Activated naive CD4-positive, alpha-beta T cell (primary cell): ENCODE results near the gene BTN3A1.
"Not testable (repeated sequence)": the region's sequence is repeated elsewhere in the genome, so short reads cannot be mapped to it uniquely, and the experiment has no call there.

Experiments used
- DNase-seq, 4 experiments: peaks; one replicate each; lab custom pipeline; 2025; lab: John Stamatoyannopoulos, UW

The BTN3A1 gene

DNA sequence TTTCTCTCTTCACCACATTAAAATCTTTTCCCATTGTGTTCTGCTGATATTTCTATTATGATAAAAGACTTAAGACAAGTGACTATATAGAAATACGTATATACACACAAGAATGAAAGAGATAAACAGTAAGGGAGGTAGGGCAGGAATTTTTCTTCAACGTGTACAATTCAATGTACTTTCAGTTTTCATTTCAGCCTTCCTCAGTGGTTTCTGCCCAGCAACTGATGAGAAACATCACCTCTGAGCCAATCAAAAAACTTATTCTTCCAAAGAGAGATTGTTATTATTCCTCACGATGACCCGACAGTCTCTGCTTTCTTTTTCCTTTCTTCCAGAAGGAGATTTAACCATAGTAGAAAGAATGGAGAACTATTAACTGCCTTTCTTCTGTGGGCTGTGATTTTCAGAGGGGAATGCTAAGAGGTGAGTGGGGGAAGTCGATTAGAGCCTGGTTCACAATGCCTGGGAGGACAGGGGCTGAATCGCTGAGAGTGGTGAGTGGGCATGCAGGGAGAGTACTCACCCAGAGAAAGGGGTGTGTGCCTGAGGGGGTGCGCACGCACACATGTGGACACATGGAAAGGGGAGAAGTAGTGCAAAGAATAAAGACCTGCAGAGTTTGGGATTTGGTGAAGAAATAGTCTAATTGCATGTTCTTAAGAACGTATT, at the start of gene BTN3A1:
BTN3A1 (plus strand) TSS at position 289 of the 672 bp plus-strand sequence. CDS start 3,289 bp downstream, outside the sequence.
- DNase-seq = peak in 3 of 4 experiments; percentile 7 to 31 (median 29)

DNA sequence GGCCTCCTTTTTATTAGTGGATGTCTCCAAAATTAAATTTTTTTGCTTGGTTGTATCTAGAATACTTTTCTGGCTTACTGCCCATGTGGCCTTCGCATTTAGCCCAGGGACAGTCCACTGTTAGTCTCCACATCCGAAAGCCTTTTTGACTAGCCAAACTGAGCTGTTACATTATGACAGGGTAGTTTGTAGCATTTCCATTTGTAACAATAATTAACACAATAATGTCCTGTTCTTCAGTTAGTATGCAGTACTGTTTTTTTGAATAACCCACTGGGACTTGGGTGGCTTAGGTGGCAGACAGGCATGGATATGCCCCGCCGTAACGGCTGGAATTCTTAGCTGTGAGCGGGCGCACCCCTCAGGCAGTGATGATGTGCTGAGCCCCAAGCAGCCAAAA, 49.8 kb upstream of the BTN3A1 start:
- DNase-seq = no peak

DNA sequence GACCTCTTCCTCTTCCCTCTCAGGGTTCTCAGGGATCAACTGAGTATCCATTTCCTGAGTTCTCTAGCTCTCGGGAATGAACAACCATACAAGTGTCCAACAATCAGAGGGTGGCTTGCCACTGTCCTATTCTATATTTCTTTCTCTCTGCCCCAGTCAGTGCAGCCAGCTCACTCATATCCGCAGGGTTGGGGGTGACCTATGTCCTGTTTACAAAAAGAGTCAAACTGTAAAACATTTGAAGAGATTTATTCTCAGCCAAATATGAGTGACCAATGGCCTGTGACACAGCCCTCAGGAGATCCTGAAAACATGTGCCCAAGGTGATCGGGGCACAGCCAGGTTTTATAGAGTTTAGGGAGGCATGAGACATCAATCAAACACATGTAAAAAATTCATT, 47.9 kb upstream of the BTN3A1 start:
- no peak for DNase-seq

DNA sequence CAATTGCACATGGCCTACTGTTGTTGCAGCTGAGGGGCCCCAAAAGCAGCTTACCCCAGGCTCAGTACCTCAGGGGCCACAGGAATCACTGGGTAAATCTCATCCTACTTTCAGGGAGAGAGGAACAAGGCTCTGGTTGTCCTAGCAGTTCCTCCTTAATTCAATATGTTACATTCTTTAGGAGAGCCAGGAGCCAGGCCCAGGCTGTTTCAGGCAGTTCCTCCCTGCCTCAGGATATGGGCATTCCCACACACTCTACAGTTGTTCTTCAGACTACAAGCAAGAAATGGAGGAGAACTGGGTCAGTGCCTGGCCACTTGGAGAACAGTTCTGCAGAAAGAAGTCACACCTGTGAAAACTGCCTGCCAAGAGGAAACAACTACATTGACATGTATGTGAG, 46.7 kb upstream of the BTN3A1 start:
- no peak for DNase-seq

DNA sequence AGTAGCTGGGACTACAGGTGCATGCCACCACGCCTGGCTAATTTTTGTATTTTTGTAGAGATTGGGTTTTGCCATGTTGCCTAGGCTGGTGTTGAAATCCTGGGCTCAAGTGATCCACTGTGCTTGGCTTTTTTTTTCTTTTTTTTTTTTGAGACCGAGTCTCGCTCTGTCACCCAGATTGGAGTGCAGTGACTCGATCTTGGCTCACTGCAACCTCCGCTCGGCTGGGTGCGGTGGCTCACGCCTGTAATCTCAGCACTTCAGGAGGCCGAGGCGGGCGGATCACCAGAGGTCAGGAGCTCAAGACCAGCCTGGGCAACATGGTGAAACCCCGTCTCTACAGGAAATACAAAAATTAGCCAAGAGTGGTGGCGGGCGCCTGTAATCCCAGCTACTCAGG, 44.5 kb upstream of the BTN3A1 start:
- DNase-seq = not testable (repeated sequence)

DNA sequence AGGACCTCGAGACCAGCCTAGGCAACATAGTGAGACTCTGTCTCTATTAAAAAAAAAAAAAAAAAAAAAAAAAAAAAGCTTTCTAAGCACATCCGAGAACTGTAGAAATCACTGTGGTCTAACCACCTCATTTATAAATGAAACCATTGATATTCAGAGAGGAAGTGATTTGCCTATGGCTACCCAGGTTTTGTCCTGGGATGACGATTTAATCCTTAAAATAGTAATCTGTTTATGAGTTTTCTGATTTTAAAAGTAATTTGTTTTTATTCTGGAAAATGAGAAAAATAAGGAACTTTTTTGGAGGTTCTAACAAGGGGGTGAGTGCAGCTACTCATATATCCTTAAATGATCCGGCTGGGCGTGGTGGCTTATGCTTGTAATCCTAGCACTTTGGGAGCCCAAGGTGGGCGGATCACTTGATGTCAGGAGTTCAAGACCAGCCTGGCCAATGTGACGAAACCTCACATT, 43.5 kb upstream of the BTN3A1 start:
- DNase-seq = no peak

DNA sequence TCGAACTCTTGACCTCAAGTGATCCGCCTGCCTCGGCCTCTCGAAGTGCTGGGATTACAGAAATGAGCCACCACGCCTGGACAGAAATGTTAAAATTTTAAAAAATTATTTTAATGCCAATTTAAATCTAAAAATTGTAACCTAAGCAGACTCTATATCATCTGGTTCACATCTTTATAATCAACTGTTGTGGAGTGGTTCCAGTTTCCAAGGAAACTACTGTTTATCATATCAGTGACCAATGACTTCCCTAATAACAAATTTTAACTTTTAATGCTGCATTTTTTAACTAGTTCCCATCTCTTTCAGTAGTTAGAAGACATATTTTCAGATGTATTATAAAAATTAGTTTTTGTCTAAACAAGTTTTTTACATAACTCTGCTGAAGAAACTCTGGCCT, 42.3 kb upstream of the BTN3A1 start:
- DNase-seq = no peak

DNA sequence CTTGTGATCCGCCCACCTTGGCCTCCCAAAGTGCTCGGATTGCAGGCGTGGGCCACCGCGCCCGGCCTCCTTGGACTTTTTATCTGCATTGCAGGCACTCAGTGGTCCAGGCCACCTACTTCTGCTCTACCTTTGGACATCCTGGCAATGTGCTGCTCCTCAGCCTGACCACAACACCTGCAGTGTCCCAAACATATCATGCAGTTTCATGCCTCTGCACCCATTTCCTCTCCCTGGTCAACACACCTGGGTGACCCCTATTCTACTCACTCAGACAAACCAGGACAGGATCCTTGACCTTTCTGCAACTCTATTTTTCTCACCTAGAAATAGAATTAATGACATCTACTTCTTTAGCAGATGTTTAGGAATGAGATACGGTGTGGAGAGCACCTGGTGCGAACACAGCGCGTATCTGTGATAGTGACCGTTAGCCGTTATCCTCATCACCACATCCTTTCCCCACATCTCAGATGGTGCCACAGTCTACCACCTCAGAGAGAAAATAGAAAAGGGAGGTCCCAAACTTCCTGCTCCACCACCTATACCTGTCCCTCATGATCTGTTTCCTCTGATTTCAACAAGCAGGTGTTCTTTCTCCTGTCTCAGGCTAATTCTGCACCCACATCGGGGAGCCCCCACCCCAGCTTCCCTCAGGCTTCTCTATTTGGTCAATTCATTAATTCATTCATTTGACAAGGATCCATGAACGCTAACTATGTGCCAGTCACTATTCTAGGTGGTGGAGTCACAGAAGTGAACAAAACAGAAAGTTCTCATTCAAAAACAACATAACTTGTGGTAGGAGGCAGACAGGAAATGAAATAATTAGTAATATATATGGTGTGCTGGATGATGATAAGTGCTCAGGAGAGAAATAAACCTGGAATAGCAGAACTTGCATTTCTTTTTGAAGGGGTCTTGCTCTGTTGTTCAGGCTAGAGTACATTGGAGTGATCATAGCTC, 41.3 kb upstream of the BTN3A1 start:
- no peak for DNase-seq

DNA sequence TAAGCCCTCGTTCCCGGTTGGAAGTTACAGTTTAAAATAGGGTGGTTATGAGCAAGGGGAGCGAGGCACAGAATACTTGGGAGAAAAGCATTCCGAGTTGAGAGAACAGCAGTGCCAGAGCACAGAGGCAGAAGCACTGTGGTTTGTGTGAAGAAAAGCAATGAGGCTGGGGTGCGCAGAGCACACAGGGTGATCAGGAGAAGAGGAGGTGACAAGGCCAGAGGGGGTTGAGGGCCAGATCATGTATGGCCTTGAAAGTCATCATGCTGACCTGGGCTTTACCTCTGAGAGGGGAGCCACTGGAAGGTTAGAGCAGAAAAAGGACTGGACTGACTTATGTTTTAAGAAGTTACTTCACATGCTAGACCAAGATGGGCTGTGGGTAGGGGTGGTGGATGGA, 40.5 kb upstream of the BTN3A1 start:
- no peak for DNase-seq

DNA sequence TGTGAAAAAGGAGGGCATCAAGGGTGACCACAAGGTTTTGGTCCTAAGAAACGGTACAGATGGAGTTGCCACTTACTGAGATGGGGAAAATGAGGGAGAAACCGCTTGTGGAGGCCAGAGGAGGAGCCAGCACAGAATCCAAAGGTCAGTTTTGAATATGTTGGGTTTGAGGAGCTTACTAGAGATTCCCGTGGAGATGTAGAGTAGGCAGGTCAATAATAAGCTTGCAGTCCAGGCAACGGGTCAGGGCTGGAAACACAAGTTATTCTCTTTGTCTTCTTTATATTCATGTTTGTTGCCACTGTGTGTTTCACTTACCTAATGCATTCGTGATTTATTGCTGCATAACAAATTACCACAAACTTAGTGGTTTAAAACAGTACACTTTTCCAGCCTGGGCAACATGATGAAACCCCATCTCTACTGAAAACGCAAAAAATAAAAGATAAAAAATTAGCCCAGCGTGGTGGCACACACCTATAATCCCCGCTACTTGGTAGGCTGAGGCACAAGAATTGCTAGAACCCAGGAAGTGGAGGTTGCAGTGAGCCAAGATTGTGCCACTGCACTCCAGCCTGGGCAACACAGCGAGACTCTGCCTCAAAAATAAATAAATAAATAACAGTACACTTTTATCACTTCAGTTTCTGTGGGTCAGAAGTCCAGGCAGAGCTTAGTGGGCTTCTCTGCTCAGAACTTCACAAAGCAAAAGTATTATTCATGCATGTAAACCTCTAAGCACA, 39.8 kb upstream of the BTN3A1 start:
- DNase-seq = no peak

DNA sequence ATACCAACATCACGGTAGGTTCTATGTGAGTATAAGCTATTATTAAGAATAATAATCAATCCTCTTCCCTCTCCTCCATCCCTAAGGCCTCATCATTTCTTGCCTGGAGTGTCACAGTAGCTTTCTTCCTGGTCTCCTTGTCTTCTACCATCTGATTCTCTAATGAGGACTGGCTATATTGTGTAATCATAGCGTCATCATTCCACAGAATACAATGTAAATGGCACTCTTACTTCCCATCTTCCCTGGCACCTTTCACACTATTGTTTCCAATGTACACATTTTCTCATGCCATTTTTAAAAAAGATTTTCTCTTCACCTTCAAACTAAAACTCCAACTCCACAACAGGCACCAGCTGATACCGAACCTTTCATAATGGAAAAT, 39.2 kb upstream of the BTN3A1 start:
- no peak for DNase-seq

DNA sequence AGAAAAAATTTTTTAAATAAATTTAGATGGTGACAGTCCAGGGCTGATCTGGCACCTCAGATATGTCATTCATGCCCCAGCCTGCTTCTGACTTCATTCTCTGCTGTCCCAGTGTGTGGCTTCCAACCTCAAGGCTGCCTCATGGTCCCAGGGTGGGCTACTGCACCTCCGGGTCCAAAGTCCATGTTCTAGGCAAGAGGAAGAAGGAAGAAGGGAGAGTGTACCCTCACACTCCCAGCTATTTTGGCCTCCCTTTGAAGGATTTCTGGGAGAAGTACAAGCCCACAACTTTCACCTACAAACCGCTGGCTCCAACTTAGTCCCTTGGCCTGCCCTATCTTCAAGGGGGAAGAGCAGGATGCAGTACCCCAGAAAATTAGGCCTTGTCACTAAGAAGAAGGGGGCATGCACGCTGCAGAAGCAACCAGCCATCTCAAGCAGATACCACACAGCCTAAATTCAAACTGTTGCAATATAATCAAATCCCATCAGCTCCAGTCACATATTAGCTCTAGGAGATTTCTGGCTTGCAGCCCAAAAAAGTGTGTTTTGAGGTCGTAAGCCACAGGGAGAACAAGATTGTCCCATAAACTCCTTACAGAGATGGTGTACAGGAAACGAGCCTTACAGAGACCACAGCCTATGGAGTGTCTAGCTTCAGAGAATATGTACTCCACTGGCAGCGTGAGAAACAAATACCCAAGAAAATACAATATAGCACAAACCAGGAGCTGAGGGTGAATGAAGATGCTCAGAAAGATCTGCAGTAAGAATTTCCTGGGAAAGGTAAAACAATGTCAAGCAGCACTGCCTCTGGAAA, 38.0 kb upstream of the BTN3A1 start:
- no peak for DNase-seq

DNA sequence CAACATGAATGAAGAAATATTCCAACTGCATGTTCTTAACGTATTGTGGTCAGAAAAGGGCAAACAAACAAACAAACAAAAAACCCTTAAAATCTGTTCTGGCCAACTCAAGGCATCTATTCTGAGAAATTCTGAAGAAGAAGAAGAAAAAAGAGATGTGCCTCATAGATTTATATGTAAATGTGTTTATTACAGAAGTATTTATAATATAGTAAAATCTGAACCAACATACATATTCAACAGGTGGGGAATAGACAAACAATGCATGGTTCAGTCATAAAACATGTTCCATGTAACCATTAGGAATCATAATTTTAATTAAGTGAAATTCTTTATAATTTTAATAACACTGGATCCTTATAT, 36.5 kb upstream of the BTN3A1 start:
- DNase-seq = no peak

DNA sequence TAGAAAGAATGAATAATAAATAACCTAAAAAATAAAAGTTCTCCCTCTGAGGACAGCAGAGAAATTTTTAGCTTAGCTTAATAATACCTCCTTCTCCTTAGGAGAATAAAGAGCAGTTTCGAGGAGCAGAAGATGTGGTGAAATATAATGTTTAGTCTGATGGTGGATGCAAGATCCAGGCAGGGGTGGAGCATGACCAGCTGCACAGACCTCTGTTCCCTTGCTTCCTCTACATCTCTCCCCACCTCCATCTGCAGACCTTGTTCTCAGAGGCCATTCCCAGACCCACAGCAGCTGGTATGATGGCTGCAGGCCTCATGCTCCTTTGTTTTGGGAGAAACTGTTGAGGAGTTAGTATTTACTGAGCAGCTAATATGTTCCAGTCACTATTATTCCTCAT, 35.6 kb upstream of the BTN3A1 start:
- no peak for DNase-seq

DNA sequence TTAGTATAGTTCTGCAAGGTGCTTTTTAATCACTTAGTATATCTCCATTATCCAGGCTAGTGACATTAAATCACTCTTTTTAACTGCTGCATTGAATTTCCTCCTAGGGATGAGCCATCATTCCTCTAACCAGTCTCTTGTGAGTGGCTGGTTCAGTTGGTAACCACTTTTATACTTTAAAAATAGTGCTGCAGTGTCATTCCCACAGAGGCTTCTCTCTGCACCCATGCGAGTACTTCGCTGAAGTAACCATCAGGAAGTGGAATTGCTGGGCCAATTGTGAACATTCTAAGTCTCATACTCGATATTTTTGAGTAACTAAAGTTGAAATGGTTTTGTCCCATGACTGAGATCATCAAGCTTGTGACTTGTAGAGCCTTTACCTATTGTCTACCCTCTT, 35.0 kb upstream of the BTN3A1 start:
- DNase-seq = no peak

DNA sequence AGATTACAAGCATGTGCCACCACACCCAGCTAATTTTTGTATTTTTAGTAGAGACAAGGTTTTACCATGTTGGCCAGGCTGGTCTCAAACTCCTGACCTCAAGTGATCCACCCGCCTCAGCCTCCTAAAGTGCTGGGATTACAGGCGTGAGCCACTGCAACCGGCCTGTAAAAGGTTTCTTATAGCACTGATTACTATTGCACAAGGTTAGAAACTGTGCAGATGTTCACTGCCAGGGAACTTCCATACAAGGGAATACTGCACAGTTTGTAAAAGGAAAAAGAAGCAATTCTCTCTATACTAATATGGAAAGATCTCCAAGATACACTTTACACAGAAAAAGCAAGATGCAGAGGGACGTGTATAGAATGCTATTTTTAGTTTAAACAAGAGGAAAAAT, 30.3 kb upstream of the BTN3A1 start:
- DNase-seq = not testable (repeated sequence)

DNA sequence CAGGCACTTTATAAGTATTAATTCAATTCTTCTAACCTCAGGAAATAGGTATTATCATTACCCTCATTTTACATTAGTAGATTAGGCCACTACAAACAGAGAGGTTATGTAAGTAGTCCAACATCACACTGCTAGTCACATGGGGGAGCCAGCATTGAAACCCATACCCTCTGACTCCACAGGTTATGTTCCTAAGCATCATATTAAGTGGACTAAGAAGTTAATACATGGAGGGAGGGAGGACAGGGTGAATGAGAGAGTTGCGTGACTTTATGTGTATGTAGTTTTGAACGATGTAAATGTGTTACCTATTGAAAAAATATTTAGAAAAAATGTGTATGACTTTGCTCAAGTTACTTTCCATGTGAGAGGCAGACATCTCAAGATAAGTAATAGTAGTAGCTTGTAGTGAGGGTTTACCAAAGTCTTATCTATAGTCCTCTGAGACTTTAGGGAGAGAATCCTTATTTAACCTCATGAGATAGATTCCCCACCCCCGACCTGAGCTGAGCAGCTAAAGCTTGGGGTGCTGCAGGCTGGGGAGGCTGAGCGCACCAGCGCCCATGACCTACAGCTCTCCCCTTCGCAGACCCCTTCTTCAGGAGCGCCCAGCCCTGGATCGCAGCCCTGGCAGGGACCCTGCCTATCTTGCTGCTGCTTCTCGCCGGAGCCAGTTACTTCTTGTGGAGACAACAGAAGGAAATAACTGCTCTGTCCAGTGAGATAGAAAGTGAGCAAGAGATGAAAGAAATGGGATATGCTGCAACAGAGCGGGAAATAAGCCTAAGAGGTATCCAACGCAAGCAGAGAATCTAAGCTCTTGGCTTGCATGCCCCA, 29.5 kb upstream of the BTN3A1 start:
- DNase-seq = no peak

DNA sequence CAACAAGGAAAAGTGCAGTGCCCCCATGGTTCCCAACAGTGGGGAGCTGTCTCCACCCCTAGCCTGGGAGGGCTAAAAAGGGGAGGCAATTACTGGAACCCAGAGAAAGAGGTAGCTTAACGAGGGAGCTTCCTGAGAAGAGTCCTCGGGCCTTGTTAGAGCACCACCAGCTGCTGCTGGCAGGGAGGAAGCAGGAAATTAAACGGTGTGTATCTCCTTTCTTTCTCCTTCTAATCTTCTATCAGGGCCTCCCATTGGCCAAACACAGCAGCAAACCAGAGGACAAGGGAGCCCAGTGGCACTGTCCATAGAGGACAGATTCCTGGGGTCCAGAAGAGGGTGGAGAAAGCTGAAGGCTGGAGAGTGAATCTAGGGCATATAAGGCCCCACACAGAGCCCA, 26.8 kb upstream of the BTN3A1 start:
- DNase-seq = no peak

DNA sequence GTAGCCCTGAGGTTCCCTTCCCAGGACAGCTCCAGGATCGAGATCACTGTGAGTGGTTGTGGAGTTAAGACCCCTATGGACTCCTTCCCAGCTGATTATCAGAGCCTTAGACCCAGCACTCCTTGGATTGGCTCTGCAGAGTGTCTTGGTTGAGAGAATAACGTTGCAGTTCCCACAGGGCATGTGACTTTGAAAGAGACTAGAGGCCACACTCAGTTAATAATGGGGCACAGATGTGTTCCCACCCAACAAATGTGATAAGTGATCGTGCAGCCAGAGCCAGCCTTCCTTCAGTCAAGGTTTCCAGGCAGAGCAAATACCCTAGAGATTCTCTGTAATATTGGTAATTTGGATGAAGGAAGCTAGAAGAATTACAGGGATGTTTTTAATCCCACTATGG, 24.4 kb upstream of the BTN3A1 start:
- DNase-seq = no peak

DNA sequence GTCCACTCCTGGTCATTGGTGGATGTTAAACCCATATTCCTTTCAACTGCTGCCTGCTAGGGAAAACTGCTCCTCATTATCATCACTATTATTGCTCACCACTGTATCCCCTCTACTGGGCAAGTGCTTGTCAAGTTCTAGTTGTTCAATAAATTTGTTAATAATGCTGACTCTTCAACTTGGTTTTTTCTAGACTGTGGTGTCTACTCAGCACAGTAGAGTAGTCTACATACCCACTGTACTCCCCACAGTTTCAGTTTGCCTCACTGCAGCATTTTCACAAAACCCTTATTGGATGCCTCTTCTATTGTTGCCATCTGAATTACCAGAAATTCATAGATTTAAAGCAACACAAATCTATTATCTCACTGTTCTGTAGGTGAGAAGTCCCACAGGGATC, 23.9 kb upstream of the BTN3A1 start:
- not testable (repeated sequence) for DNase-seq

DNA sequence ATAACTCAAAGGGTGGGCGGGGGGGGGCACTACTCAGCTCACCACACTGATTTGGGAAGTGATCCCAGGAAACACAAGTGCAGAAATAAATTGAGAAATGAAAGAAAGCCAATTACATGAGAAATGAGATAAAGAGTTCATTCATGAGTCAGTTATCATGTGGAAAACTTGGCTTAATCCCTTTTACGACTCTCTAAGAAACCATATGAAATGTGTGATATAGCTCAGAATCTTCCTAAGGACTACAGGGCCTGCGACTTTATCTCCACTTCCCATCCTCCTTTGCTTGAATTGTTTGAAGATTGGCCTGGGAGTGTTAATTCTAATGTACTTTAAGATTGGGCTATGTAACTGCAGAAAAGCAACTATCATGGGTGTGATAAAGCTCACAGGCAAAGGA, 22.8 kb upstream of the BTN3A1 start:
- no peak for DNase-seq
